Uterus (tissue), 2 donors: Measurements from ENCODE around the gene CASP10.

Source experiments
- POLR2A ChIP-seq, 2 donors: fragments of 450-650 bp; IDR thresholded peaks; one replicate each; pipeline ENCODE4 v1.6.1; 2016; ENCODE audit warnings: antibody characterized with exemption in 2 of 2, mild to moderate bottlenecking in 1 of 2, moderate library complexity in 1 of 2
- TF ChIP-seq, protein P1 (sequence below), 4 experiments: fragments of 200-600 bp in 2 of 4; fragments of 450-650 bp in 2 of 4; sonication (generic) in 2 of 4; IDR thresholded peaks; one replicate each; pipeline ENCODE4 v1.5.1; 2016 to 2019; ENCODE audit warnings: antibody characterized with exemption in 4 of 4, mild to moderate bottlenecking in 2 of 4, moderate library complexity in 1 of 4

DNA sequence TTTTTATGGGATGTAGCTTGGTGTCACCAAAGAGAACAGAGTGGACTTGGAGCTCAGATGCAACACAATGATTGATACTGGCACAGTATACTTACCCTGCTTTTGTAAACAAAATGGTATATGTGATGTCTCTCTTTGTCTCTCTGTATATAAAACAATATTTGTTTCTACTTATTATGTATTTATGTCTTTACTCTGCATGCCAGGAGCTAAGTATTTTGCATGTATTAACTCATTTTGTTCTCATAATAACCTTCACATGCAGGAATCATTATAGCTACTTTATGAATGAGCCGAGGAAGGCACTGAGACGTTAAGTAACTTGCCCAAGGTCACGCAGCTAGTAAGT lies 49.5 kb downstream of the CASP10 start:
- TF ChIP-seq, protein P1, sequence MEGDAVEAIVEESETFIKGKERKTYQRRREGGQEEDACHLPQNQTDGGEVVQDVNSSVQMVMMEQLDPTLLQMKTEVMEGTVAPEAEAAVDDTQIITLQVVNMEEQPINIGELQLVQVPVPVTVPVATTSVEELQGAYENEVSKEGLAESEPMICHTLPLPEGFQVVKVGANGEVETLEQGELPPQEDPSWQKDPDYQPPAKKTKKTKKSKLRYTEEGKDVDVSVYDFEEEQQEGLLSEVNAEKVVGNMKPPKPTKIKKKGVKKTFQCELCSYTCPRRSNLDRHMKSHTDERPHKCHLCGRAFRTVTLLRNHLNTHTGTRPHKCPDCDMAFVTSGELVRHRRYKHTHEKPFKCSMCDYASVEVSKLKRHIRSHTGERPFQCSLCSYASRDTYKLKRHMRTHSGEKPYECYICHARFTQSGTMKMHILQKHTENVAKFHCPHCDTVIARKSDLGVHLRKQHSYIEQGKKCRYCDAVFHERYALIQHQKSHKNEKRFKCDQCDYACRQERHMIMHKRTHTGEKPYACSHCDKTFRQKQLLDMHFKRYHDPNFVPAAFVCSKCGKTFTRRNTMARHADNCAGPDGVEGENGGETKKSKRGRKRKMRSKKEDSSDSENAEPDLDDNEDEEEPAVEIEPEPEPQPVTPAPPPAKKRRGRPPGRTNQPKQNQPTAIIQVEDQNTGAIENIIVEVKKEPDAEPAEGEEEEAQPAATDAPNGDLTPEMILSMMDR (IDR thresholded peaks at IDR 0.05): no peak
- no peak for TF ChIP-seq POLR2A (IDR thresholded peaks at IDR 0.05)
